CD4-positive, alpha-beta T cell (primary cell): ENCODE data around the gene LMO3. TPM values are rescaled to one million over a fixed set of nuclear protein-coding genes. Genes with fewer than 3 reads are reported as not detected.
A peak's percentile ranks its signal among the peaks of the same experiment; 100 is the strongest.

Source experiments
- ATAC-seq: fragments of 200-7000 bp; cut with Tn5 transposase; one replicate; pipeline ENCODE4 v1.10.0; 2022; ENCODE audit warnings: mild to moderate bottlenecking; ENCODE audit not compliant: poor library complexity
- CTCF ChIA-PET: fragments of 350-600 bp; sonication (Branson Sonifier 250); formaldehyde crosslinking; loops from one replicate; lab custom pipeline; 2021; ENCODE audit warnings: antibody characterized with exemption, inconsistent platforms; lab: Charles Lee
- POLR2A ChIA-PET: fragments of 350-600 bp; sonication (Branson Sonifier 250); formaldehyde crosslinking; loops from one replicate; lab custom pipeline; 2021; ENCODE audit warnings: antibody characterized with exemption, inconsistent platforms; lab: Charles Lee
- DNase-seq, 14 experiments: peaks; one replicate each; pipeline ENCODE4 v3.0.0-alpha.2; 2013 to 2020; ENCODE audit warnings: mixed read lengths in 2 of 14
- H3K27ac ChIP-seq, 2 donors: one replicate each; pipeline versions ENCODE4 v1.5.1 to v1.7.0; 2013; ENCODE audit warnings: low read length in 2 of 2, low read depth in 1 of 2, mild to moderate bottlenecking in 1 of 2
- H3K27me3 ChIP-seq, 2 experiments: 1 replicate in 1 of 2; 2 replicates in 1 of 2; pipeline versions ENCODE4 v1.6.1 to v1.7.0; 2013; ENCODE audit warnings: low read length in 2 of 2, control low read depth in 1 of 2, mild to moderate bottlenecking in 1 of 2, moderate library complexity in 1 of 2; ENCODE audit not compliant: insufficient read depth in 2 of 2, control insufficient read depth in 1 of 2
- H3K36me3 ChIP-seq: one replicate; pipeline ENCODE4 v1.6.1; 2013; ENCODE audit warnings: low read length, control low read depth; ENCODE audit not compliant: insufficient read depth
- H3K4me1 ChIP-seq: one replicate; pipeline ENCODE4 v1.6.1; 2013; ENCODE audit warnings: low read length, control low read depth; ENCODE audit not compliant: insufficient read depth
- H3K4me3 ChIP-seq: one replicate; pipeline ENCODE4 v1.5.1; 2013; ENCODE audit warnings: mild to moderate bottlenecking, low read length, moderate library complexity
- H3K9me3 ChIP-seq, 2 experiments: 1 replicate in 1 of 2; 2 replicates in 1 of 2; pipeline versions ENCODE4 v1.6.1 to v1.7.0; 2013; ENCODE audit warnings: low read length in 2 of 2, mild to moderate bottlenecking in 2 of 2, control low read depth in 1 of 2, moderate library complexity in 1 of 2; ENCODE audit not compliant: control insufficient read depth in 1 of 2, insufficient read depth in 1 of 2
- H3K27ac Mint-ChIP-seq: one replicate; pipeline ENCODE4 v1.8.0; 2020; ENCODE audit warnings: mixed read lengths
- H3K27me3 Mint-ChIP-seq: one replicate; pipeline ENCODE4 v1.8.0; 2021; ENCODE audit warnings: mixed read lengths
- H3K36me3 Mint-ChIP-seq: one replicate; pipeline ENCODE4 v1.8.0; 2021; ENCODE audit warnings: low read depth, mixed read lengths
- H3K4me1 Mint-ChIP-seq: one replicate; pipeline ENCODE4 v1.8.0; 2021; ENCODE audit warnings: low read depth, mixed read lengths
- H3K4me3 Mint-ChIP-seq: one replicate; pipeline ENCODE4 v1.8.0; 2020; ENCODE audit warnings: mild to moderate bottlenecking, mixed read lengths
- H3K9me3 Mint-ChIP-seq: one replicate; pipeline ENCODE4 v1.8.0; 2020; ENCODE audit warnings: mixed read lengths
- CTCF ChIP-seq: fragments of 200-600 bp; IDR thresholded peaks from one replicate; pipeline ENCODE4 v1.8.0; 2022; ENCODE audit warnings: antibody characterized with exemption, mild to moderate bottlenecking
- intact Hi-C, 2 experiments: fragments of 100-400 bp; cut with DNase I in 1 of 2; cut with micrococcal nuclease in 1 of 2; formaldehyde crosslinking; loops; one replicate each; pipeline versions ENCODE4 v1.15.1 to v1.9.0; 2023 to 2025; cut with DNase I, micrococcal nuclease
- total RNA-seq, 174 experiments: library from RNA in 2 of 174; stranded (reverse) in 2 of 174; gene quantifications; one replicate each; pipeline ENCODE4 v1.2.3 and lab custom pipeline; 2021 to 2026

LMO3 gene
- total RNA-seq, 2 experiments from 2014 or later, result not detected

- Histone ChIP-seq H3K9me3 (peaks cover 0 to 10% of the 10 kb centered on the region in 2 experiments), H3K4me3 (no peak overlapping the region), H3K27me3 (no peaks in the 10 kb centered on the region), H3K27ac (no peak overlapping the region), H3K36me3 (no peaks in the 10 kb centered on the region), H3K4me1 (no peaks in the 10 kb centered on the region)
- H3K36me3 Mint-ChIP-seq, result no peaks in the 10 kb centered on the region
- no peak overlapping the region for H3K27ac Mint-ChIP-seq
- no peak overlapping the region for H3K4me3 Mint-ChIP-seq
- ATAC-seq (no peak), DNase-seq (no peak)
- no peak for TF ChIP-seq CTCF
- H3K27me3 Mint-ChIP-seq, result no peaks in the 10 kb centered on the region
- intact Hi-C loops, result no loop called here
- POLR2A ChIA-PET, result no interaction called here
- CTCF ChIA-PET, result no interaction called here
- peaks cover 8% of the 10 kb centered on the region for H3K9me3 Mint-ChIP-seq
- H3K4me1 Mint-ChIP-seq, result no peaks in the 10 kb centered on the region
Observed at GRCh38 chr12:16579041-16579440, 26.9 kb downstream of the LMO3 start.

GRCh38 chr12:16573398-16574077, 32.4 kb downstream of the LMO3 start:
- peaks cover 8% of the 10 kb centered on the region for H3K9me3 Mint-ChIP-seq
- no peaks in the 10 kb centered on the region for H3K4me1 ChIP-seq
- no peaks in the 10 kb centered on the region for H3K27me3 ChIP-seq
- intact Hi-C loops, result no loop called here
- H3K27ac Mint-ChIP-seq, result no peak overlapping the region
- no peak for TF ChIP-seq CTCF
- no peaks in the 10 kb centered on the region for H3K36me3 ChIP-seq
- ATAC-seq (no peak), DNase-seq (peak in 2 of 14 experiments; percentile 4 to 15)
- no peak overlapping the region for H3K27ac ChIP-seq
- H3K4me3 Mint-ChIP-seq, result no peak overlapping the region
- POLR2A ChIA-PET, result no interaction called here
- H3K27me3 Mint-ChIP-seq, result no peaks in the 10 kb centered on the region
- no peaks in the 10 kb centered on the region for H3K4me1 Mint-ChIP-seq
- CTCF ChIA-PET, result no interaction called here
- H3K36me3 Mint-ChIP-seq, result no peaks in the 10 kb centered on the region
- peaks cover 0 to 11% of the 10 kb centered on the region in 2 experiments for H3K9me3 ChIP-seq
- no peak overlapping the region for H3K4me3 ChIP-seq

GRCh38 chr12:16568873-16569272, 37.1 kb downstream of the LMO3 start:
- H3K9me3 ChIP-seq, result peaks cover 0 to 4% of the 10 kb centered on the region in 2 experiments
- no peaks in the 10 kb centered on the region for H3K27me3 ChIP-seq
- Mint-ChIP-seq H3K4me3 (no peak overlapping the region), H3K36me3 (no peaks in the 10 kb centered on the region), H3K27ac (no peak overlapping the region), H3K9me3 (peaks cover 7% of the 10 kb centered on the region), H3K4me1 (no peaks in the 10 kb centered on the region), H3K27me3 (no peaks in the 10 kb centered on the region)
- H3K27ac ChIP-seq, result no peak overlapping the region
- H3K36me3 ChIP-seq, result no peaks in the 10 kb centered on the region
- ChIA-PET POLR2A (no interaction called here), CTCF (no interaction called here)
- no peak for ATAC-seq
- no peak for DNase-seq
- intact Hi-C loops, result no loop called here
- no peak overlapping the region for H3K4me3 ChIP-seq
- no peaks in the 10 kb centered on the region for H3K4me1 ChIP-seq
- TF ChIP-seq CTCF, result no peak
